HepG2 (cell line): ENCODE measurements around the gene ECHS1.

ENCODE experiments used
- HDAC1 ChIP-seq: sonication (generic); formaldehyde crosslinking; IDR thresholded peaks from 2 replicates; pipeline ENCODE4 v1.5.1; 2020; ENCODE audit warnings: mild to moderate bottlenecking, missing genetic modification reagents
- TF ChIP-seq, protein P1 (sequence below): sonication (generic); formaldehyde crosslinking; IDR thresholded peaks from 2 replicates; pipeline ENCODE4 v1.5.0; 2020; ENCODE audit warnings: mild to moderate bottlenecking, missing genetic modification reagents, moderate library complexity

DNA sequence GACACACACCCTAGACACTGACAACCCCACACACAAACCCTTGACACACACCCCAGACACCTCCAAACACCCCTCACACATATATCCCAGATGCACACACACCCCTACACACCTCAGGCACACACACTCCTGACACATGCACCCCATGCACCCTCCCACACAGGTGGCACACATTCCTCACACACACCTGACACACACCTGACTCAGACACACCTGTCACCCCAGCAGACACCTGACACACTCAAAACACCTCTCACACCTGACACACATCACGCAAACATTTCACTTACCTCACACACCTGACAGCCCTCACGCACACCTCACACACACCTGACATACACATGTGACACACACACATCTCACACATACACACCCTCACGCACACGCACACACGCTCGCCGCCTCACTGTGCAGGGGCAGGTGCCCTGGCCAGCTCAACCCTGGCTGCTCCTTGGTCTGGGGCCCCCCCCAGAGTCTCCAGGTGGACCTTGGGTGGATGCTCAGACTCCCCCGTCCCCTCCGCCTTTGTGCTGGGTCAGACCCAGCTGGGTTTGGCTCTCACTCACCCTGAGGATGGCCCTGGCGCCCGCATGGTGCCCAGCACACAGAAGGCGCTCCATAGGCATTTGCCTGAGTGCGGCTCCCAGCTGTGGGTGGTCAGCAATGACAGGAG lies 33.3 kb downstream of the ECHS1 start:
- TF ChIP-seq, protein P1, sequence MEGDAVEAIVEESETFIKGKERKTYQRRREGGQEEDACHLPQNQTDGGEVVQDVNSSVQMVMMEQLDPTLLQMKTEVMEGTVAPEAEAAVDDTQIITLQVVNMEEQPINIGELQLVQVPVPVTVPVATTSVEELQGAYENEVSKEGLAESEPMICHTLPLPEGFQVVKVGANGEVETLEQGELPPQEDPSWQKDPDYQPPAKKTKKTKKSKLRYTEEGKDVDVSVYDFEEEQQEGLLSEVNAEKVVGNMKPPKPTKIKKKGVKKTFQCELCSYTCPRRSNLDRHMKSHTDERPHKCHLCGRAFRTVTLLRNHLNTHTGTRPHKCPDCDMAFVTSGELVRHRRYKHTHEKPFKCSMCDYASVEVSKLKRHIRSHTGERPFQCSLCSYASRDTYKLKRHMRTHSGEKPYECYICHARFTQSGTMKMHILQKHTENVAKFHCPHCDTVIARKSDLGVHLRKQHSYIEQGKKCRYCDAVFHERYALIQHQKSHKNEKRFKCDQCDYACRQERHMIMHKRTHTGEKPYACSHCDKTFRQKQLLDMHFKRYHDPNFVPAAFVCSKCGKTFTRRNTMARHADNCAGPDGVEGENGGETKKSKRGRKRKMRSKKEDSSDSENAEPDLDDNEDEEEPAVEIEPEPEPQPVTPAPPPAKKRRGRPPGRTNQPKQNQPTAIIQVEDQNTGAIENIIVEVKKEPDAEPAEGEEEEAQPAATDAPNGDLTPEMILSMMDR (CRISPR knock-in tag): no peak
- TF ChIP-seq HDAC1 (CRISPR knock-in tag): no peak
